ENCODE results near the gene JAG2. TPM values are rescaled to one million over a fixed set of nuclear protein-coding genes. Genes with fewer than 3 reads are reported as not detected.

Gene JAG2
- total RNA-seq, 2 experiments from 2014 or later: 0.66 to 1.3 TPM

DNA sequence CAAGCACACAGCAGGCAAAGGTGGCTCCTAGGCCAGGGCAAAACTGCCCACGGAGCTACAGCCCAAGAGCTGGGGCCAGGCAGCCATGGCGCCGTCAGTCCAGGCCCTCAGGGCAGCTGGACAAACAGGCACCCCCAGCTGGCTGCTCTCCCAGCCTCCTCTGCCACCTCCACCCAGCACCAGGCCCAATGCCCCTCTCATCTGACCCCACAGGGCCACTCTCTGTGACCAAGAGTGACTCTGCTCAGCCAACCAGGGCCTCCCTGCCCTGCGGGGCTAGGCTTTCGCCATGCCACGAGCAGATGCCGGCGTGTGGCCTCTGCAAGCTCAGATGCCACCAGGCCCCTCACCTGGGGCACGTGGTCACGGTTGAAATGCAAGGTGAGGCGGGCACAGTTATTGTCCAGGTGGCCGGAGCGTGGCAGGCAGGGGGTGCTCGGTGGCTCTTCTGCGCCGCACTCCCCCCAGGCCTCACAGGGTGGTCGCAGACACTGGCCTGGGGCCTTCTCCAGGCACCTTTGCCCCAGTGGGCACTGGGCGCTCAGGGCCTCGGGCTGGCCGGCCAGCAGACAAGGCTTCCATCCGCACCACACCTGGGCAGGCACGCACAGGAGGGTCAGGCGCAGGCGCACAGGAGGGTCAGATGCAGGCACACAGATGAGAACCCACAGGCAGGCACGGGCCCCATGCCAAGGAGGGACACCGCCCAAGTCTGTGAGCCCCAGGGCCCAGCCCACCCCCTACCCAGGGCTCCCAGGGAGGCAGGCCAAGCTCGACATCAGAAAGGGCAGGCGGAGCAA, 23.0 kb downstream of the JAG2 start:
- Histone ChIP-seq H3K36me3 (ENCODE audit: insufficient read depth, low read length) (no peaks in the 10 kb centered on the region), H3K9me3 (ENCODE audit: control insufficient read depth in 1 of 2, insufficient read depth in 1 of 2, low read length in 2 of 2) (peaks cover 0 to 20% of the 10 kb centered on the region in 2 experiments), H3K4me3 (ENCODE audit: low read length) (no peak overlapping the region), H3K27me3 (ENCODE audit: control insufficient read depth in 1 of 2, insufficient read depth in 2 of 2, low read length in 2 of 2) (no peaks in the 10 kb centered on the region), H3K4me1 (ENCODE audit: insufficient read depth, low read length) (no peaks in the 10 kb centered on the region), H3K27ac (ENCODE audit: low read depth in 1 of 2, low read length in 2 of 2) (no peak overlapping the region)
- H3K27ac Mint-ChIP-seq: no peak overlapping the region
- DNase-seq (peak in 1 of 14 experiments; percentile 2), ATAC-seq (ENCODE audit: poor library complexity) (no peak)
- no peaks in the 10 kb centered on the region for H3K9me3 Mint-ChIP-seq
- no peak for TF ChIP-seq CTCF (IDR thresholded peaks at IDR 0.05)
- POLR2A ChIA-PET: no interaction called here
- H3K4me1 Mint-ChIP-seq (ENCODE audit: low read depth): no peaks in the 10 kb centered on the region
- no peaks in the 10 kb centered on the region for H3K36me3 Mint-ChIP-seq (ENCODE audit: low read depth)
- CTCF ChIA-PET: no interaction called here
- intact Hi-C loops (cut with DNase I, micrococcal nuclease): no loop called here
- no peaks in the 10 kb centered on the region for H3K27me3 Mint-ChIP-seq
- H3K4me3 Mint-ChIP-seq: no peak overlapping the region

GRCh38 chr14:105144666-105145380, 23.8 kb downstream of the JAG2 start:
- intact Hi-C loops (cut with DNase I, micrococcal nuclease): no loop called here
- peaks cover 6 to 27% of the 10 kb centered on the region in 2 experiments for H3K9me3 ChIP-seq (ENCODE audit: control insufficient read depth in 1 of 2, insufficient read depth in 1 of 2, low read length in 2 of 2)
- no peaks in the 10 kb centered on the region for H3K36me3 ChIP-seq (ENCODE audit: insufficient read depth, low read length)
- no peaks in the 10 kb centered on the region for H3K27me3 ChIP-seq (ENCODE audit: control insufficient read depth in 1 of 2, insufficient read depth in 2 of 2, low read length in 2 of 2)
- no peaks in the 10 kb centered on the region for H3K36me3 Mint-ChIP-seq (ENCODE audit: low read depth)
- POLR2A ChIA-PET: no interaction called here
- H3K4me3 ChIP-seq (ENCODE audit: low read length): no peak overlapping the region
- H3K4me1 Mint-ChIP-seq (ENCODE audit: low read depth): no peaks in the 10 kb centered on the region
- H3K4me3 Mint-ChIP-seq: no peak overlapping the region
- TF ChIP-seq CTCF (IDR thresholded peaks at IDR 0.05): no peak
- H3K27me3 Mint-ChIP-seq: no peaks in the 10 kb centered on the region
- DNase-seq (peak in 1 of 14 experiments; percentile 3), ATAC-seq (ENCODE audit: poor library complexity) (no peak)
- H3K4me1 ChIP-seq (ENCODE audit: insufficient read depth, low read length): no peaks in the 10 kb centered on the region
- H3K27ac ChIP-seq (ENCODE audit: low read depth in 1 of 2, low read length in 2 of 2): no peak overlapping the region
- no peak overlapping the region for H3K27ac Mint-ChIP-seq
- no peaks in the 10 kb centered on the region for H3K9me3 Mint-ChIP-seq
- CTCF ChIA-PET: no interaction called here

DNA sequence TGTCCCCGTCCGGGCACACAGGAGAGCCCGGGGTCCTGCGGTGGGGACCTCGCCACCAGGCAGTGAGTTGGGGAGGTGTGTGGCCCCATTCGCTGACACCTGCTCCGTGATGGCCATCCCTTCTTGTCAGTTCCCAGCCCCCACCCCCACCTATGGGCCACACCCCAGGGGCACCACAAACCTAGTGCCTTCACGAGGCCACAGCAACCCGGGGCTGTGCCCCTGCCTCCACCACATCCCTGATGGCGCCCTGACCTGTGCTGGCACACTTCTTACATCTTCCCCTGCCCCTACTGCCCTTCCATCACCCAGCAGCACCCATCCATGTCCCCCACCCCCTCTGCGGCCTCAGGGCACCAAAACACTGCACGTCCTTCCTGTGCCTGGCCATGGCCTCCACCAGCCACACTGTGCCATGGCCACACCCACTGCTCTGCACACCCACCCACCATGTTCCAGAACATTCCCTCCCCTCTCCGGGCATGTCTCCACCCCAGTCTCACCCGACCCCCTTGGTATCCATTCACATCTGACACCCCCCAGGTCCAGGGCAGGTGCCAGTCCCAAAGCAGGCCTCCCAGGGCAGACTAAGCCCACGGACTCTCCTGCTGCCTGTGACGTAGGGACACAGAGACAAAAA, 24.4 kb downstream of the JAG2 start:
- no peak for ATAC-seq (ENCODE audit: poor library complexity)
- TF ChIP-seq CTCF (IDR thresholded peaks at IDR 0.05): no peak
- no peak overlapping the region for H3K4me3 ChIP-seq (ENCODE audit: low read length)
- Mint-ChIP-seq H3K9me3 (no peaks in the 10 kb centered on the region), H3K27ac (no peak overlapping the region), H3K4me1 (ENCODE audit: low read depth) (no peaks in the 10 kb centered on the region), H3K4me3 (no peak overlapping the region), H3K27me3 (no peaks in the 10 kb centered on the region), H3K36me3 (ENCODE audit: low read depth) (no peaks in the 10 kb centered on the region)
- H3K4me1 ChIP-seq (ENCODE audit: insufficient read depth, low read length): no peaks in the 10 kb centered on the region
- H3K27ac ChIP-seq (ENCODE audit: low read depth in 1 of 2, low read length in 2 of 2): no peak overlapping the region
- DNase-seq: peak in 1 of 14 experiments; percentile 3
- peaks cover 13 to 33% of the 10 kb centered on the region in 2 experiments for H3K9me3 ChIP-seq (ENCODE audit: control insufficient read depth in 1 of 2, insufficient read depth in 1 of 2, low read length in 2 of 2)
- ChIA-PET CTCF (no interaction called here), POLR2A (no interaction called here)
- intact Hi-C loops (cut with DNase I, micrococcal nuclease): no loop called here
- H3K36me3 ChIP-seq (ENCODE audit: insufficient read depth, low read length): no peaks in the 10 kb centered on the region
- H3K27me3 ChIP-seq (ENCODE audit: control insufficient read depth in 1 of 2, insufficient read depth in 2 of 2, low read length in 2 of 2): no peaks in the 10 kb centered on the region

All from CD4-positive, alpha-beta T cell (primary cell).